ENCODE results near the gene TBPL1.

- TF ChIP-seq ZNF17 (CRISPR knock-in tag; IDR thresholded peaks at IDR 0.05) = no peak
- TF ChIP-seq, protein P1, sequence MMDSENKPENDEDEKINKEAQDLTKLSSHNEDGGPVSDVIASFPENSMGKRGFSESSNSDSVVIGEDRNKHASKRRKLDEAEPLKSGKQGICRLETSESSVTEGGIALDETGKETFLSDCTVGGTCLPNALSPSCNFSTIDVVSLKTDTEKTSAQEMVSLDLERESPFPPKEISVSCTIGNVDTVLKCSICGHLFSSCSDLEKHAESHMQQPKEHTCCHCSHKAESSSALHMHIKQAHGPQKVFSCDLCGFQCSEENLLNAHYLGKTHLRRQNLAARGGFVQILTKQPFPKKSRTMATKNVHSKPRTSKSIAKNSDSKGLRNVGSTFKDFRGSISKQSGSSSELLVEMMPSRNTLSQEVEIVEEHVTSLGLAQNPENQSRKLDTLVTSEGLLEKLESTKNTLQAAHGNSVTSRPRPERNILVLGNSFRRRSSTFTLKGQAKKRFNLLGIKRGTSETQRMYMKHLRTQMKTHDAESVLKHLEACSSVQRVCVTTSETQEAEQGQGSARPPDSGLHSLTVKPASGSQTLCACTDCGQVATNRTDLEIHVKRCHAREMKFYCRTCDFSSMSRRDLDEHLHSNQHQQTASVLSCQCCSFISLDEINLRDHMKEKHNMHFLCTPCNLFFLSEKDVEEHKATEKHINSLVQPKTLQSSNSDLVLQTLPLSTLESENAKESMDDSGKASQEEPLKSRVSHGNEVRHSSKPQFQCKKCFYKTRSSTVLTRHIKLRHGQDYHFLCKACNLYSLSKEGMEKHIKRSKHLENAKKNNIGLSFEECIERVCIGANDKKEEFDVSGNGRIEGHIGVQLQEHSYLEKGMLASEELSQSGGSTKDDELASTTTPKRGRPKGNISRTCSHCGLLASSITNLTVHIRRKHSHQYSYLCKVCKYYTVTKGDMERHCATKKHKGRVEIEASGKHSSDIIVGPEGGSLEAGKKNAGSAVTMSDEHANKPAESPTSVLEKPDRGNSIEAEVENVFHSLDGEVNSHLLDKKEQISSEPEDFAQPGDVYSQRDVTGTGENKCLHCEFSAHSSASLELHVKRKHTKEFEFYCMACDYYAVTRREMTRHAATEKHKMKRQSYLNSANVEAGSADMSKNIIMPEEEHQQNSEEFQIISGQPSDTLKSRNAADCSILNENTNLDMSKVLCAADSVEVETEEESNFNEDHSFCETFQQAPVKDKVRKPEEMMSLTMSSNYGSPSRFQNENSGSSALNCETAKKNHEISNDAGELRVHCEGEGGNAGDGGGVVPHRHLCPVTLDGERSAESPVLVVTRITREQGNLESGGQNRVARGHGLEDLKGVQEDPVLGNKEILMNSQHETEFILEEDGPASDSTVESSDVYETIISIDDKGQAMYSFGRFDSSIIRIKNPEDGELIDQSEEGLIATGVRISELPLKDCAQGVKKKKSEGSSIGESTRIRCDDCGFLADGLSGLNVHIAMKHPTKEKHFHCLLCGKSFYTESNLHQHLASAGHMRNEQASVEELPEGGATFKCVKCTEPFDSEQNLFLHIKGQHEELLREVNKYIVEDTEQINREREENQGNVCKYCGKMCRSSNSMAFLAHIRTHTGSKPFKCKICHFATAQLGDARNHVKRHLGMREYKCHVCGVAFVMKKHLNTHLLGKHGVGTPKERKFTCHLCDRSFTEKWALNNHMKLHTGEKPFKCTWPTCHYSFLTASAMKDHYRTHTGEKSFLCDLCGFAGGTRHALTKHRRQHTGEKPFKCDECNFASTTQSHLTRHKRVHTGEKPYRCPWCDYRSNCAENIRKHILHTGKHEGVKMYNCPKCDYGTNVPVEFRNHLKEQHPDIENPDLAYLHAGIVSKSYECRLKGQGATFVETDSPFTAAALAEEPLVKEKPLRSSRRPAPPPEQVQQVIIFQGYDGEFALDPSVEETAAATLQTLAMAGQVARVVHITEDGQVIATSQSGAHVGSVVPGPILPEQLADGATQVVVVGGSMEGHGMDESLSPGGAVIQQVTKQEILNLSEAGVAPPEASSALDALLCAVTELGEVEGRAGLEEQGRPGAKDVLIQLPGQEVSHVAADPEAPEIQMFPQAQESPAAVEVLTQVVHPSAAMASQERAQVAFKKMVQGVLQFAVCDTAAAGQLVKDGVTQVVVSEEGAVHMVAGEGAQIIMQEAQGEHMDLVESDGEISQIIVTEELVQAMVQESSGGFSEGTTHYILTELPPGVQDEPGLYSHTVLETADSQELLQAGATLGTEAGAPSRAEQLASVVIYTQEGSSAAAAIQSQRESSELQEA (CRISPR knock-in tag; IDR thresholded peaks at IDR 0.05; ENCODE audit: not compliant biosample characterization) = no peak
- no peak for TF ChIP-seq ZNF567 (CRISPR knock-in tag; IDR thresholded peaks at IDR 0.05; ENCODE audit: borderline replicate concordance)
- TF ChIP-seq, protein P2, sequence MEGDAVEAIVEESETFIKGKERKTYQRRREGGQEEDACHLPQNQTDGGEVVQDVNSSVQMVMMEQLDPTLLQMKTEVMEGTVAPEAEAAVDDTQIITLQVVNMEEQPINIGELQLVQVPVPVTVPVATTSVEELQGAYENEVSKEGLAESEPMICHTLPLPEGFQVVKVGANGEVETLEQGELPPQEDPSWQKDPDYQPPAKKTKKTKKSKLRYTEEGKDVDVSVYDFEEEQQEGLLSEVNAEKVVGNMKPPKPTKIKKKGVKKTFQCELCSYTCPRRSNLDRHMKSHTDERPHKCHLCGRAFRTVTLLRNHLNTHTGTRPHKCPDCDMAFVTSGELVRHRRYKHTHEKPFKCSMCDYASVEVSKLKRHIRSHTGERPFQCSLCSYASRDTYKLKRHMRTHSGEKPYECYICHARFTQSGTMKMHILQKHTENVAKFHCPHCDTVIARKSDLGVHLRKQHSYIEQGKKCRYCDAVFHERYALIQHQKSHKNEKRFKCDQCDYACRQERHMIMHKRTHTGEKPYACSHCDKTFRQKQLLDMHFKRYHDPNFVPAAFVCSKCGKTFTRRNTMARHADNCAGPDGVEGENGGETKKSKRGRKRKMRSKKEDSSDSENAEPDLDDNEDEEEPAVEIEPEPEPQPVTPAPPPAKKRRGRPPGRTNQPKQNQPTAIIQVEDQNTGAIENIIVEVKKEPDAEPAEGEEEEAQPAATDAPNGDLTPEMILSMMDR (CRISPR knock-in tag; IDR thresholded peaks at IDR 0.05) = no peak
- TF ChIP-seq, protein P3, sequence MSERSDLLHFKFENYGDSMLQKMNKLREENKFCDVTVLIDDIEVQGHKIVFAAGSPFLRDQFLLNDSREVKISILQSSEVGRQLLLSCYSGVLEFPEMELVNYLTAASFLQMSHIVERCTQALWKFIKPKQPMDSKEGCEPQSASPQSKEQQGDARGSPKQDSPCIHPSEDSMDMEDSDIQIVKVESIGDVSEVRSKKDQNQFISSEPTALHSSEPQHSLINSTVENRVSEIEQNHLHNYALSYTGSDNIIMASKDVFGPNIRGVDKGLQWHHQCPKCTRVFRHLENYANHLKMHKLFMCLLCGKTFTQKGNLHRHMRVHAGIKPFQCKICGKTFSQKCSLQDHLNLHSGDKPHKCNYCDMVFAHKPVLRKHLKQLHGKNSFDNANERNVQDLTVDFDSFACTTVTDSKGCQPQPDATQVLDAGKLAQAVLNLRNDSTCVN (CRISPR knock-in tag; IDR thresholded peaks at IDR 0.05; ENCODE audit: borderline replicate concordance) = no peak
- no peak for TF ChIP-seq ZBTB8A (CRISPR knock-in tag; IDR thresholded peaks at IDR 0.05; ENCODE audit: borderline replicate concordance, low read depth)
- TF ChIP-seq EP300 (IDR thresholded peaks at IDR 0.05; ENCODE audit: low read depth in 2 of 2, low read length in 2 of 2) = no peak
- TF ChIP-seq EP300 (CRISPR knock-in tag; IDR thresholded peaks at IDR 0.05; ENCODE audit: borderline replicate concordance) = no peak
- no peak for TF ChIP-seq SMC3 (IDR thresholded peaks at IDR 0.05; ENCODE audit: low read length)
- no peak for TF ChIP-seq CAMTA2 (CRISPR knock-in tag; IDR thresholded peaks at IDR 0.05; ENCODE audit: borderline replicate concordance)
- TF ChIP-seq EZH2 (conservative IDR thresholded peaks at IDR 0.05; ENCODE audit: low read depth, low read length) = no peak
- TF ChIP-seq POLR2AphosphoS5 (IDR thresholded peaks at IDR 0.05; ENCODE audit: low read depth, low read length) = no peak
- no peak for TF ChIP-seq ZNF431 (CRISPR knock-in tag; IDR thresholded peaks at IDR 0.05; ENCODE audit: borderline replicate concordance, low read depth)
- TF ChIP-seq TBP (CRISPR knock-in tag; IDR thresholded peaks at IDR 0.05) = no peak
These were observed 4.6 kb upstream of the TBPL1 start for GRCh38 chr6:133948472-133948871.
